Ishikawa (cell line): ENCODE measurements around the gene LHFPL2.

Experiments
- EGR1 ChIP-seq: IDR thresholded peaks from 2 replicates; pipeline ENCODE4 v1.6.1; 2012
- EP300 ChIP-seq: IDR thresholded peaks from 2 replicates; pipeline ENCODE4 v1.6.1; 2012; ENCODE audit warnings: borderline replicate concordance
- NFIC ChIP-seq: IDR thresholded peaks from 2 replicates; pipeline ENCODE4 v1.6.1; 2012
- RAD21 ChIP-seq: IDR thresholded peaks from 2 replicates; pipeline ENCODE4 v1.6.1; 2012; ENCODE audit warnings: low read depth
- TCF12 ChIP-seq: IDR thresholded peaks from 2 replicates; pipeline ENCODE4 v1.6.1; 2012; ENCODE audit warnings: low read depth
- YY1 ChIP-seq: IDR thresholded peaks from 2 replicates; pipeline ENCODE4 v1.6.1; 2012; ENCODE audit warnings: low read depth
- TF ChIP-seq, protein P1 (sequence below): IDR thresholded peaks from 2 replicates; pipeline ENCODE4 v1.6.1; 2012
- TF ChIP-seq, protein P2 (sequence below): IDR thresholded peaks from 2 replicates; pipeline ENCODE4 v1.6.1; 2012; ENCODE audit warnings: low read depth, mild to moderate bottlenecking
- TF ChIP-seq, protein P3 (sequence below): IDR thresholded peaks from 2 replicates; pipeline ENCODE4 v1.6.1; 2012

DNA sequence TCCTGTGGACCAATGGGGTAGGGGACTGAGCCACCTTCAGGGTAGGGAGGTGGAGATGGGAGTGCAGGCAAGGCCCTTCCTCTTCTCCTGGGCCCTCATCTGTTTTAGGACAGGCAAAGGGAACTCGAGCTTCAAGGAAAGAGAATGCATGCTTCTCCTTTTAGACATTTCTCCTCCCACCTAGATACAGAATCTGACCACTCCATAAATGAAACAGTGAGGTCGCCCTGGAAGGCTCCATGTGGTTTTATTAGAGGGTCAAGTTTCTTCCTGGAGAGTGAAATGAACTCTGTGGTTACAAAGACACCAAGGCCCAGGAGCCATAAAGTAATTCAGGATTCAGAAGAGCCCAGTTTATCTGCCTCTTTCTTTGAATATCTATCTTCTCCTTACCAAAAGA is 14.9 kb downstream of the LHFPL2 start:
- TF ChIP-seq, protein P1, sequence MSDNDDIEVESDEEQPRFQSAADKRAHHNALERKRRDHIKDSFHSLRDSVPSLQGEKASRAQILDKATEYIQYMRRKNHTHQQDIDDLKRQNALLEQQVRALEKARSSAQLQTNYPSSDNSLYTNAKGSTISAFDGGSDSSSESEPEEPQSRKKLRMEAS = no peak
- TF ChIP-seq EP300 = no peak
- TF ChIP-seq YY1 = no peak
- no peak for TF ChIP-seq RAD21
- TF ChIP-seq, protein P2, sequence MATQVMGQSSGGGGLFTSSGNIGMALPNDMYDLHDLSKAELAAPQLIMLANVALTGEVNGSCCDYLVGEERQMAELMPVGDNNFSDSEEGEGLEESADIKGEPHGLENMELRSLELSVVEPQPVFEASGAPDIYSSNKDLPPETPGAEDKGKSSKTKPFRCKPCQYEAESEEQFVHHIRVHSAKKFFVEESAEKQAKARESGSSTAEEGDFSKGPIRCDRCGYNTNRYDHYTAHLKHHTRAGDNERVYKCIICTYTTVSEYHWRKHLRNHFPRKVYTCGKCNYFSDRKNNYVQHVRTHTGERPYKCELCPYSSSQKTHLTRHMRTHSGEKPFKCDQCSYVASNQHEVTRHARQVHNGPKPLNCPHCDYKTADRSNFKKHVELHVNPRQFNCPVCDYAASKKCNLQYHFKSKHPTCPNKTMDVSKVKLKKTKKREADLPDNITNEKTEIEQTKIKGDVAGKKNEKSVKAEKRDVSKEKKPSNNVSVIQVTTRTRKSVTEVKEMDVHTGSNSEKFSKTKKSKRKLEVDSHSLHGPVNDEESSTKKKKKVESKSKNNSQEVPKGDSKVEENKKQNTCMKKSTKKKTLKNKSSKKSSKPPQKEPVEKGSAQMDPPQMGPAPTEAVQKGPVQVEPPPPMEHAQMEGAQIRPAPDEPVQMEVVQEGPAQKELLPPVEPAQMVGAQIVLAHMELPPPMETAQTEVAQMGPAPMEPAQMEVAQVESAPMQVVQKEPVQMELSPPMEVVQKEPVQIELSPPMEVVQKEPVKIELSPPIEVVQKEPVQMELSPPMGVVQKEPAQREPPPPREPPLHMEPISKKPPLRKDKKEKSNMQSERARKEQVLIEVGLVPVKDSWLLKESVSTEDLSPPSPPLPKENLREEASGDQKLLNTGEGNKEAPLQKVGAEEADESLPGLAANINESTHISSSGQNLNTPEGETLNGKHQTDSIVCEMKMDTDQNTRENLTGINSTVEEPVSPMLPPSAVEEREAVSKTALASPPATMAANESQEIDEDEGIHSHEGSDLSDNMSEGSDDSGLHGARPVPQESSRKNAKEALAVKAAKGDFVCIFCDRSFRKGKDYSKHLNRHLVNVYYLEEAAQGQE = no peak
- TF ChIP-seq EGR1 = no peak
- TF ChIP-seq, protein P3, sequence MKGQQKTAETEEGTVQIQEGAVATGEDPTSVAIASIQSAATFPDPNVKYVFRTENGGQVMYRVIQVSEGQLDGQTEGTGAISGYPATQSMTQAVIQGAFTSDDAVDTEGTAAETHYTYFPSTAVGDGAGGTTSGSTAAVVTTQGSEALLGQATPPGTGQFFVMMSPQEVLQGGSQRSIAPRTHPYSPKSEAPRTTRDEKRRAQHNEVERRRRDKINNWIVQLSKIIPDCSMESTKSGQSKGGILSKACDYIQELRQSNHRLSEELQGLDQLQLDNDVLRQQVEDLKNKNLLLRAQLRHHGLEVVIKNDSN = no peak
- TF ChIP-seq TCF12 = no peak
- no peak for TF ChIP-seq NFIC
